Mesenchymal stem cell (in vitro differentiated cells and primary cell): ENCODE results near the gene UBAC2.

ENCODE experiments used
- DNase-seq: peaks from one replicate; pipeline ENCODE4 v3.0.0-alpha.2; 2013
- H2AFZ ChIP-seq: one replicate; pipeline ENCODE4 v1.6.1; 2013; ENCODE audit warnings: low read depth, mild to moderate bottlenecking, control low read depth, inconsistent platforms, low read length, moderate library complexity
- H2AK5ac ChIP-seq: 2 replicates; pipeline ENCODE4 v1.6.1; 2013; ENCODE audit warnings: low read length, moderate library complexity, mild to moderate bottlenecking, inconsistent platforms; ENCODE audit not compliant: severe bottlenecking
- H2BK120ac ChIP-seq: one replicate; pipeline ENCODE4 v1.6.1; 2013; ENCODE audit warnings: low read depth, mild to moderate bottlenecking, inconsistent platforms, low read length, moderate library complexity
- H2BK12ac ChIP-seq, 2 experiments: one replicate each; pipeline ENCODE4 v1.6.1; 2013; ENCODE audit warnings: inconsistent platforms in 2 of 2, low read length in 2 of 2, mild to moderate bottlenecking in 2 of 2, moderate library complexity in 2 of 2, control low read depth in 1 of 2
- H2BK15ac ChIP-seq: one replicate; pipeline ENCODE4 v1.6.1; 2013; ENCODE audit warnings: mild to moderate bottlenecking, low read depth, inconsistent platforms; ENCODE audit not compliant: poor library complexity, severe bottlenecking
- H2BK5ac ChIP-seq: 2 replicates; pipeline ENCODE4 v1.6.1; 2013; ENCODE audit warnings: low read depth, mild to moderate bottlenecking, low read length, control low read depth, inconsistent platforms; ENCODE audit not compliant: poor library complexity, severe bottlenecking
- H3K14ac ChIP-seq, 2 experiments: one replicate each; pipeline ENCODE4 v1.6.1; 2013; ENCODE audit warnings: inconsistent platforms in 2 of 2, low read length in 2 of 2, control low read depth in 1 of 2, mild to moderate bottlenecking in 1 of 2, moderate library complexity in 1 of 2
- H3K18ac ChIP-seq, 2 experiments: one replicate each; pipeline ENCODE4 v1.6.1; 2013; ENCODE audit warnings: inconsistent platforms in 2 of 2, low read length in 2 of 2, control low read depth in 1 of 2, low read depth in 1 of 2, mild to moderate bottlenecking in 1 of 2
- H3K23ac ChIP-seq, 2 experiments: one replicate each; pipeline ENCODE4 v1.6.1; 2013; ENCODE audit warnings: inconsistent platforms in 2 of 2, low read length in 2 of 2, mild to moderate bottlenecking in 2 of 2, moderate library complexity in 2 of 2, control low read depth in 1 of 2
- H3K27ac ChIP-seq: 2 replicates; pipeline ENCODE4 v1.5.1; 2013; ENCODE audit warnings: mild to moderate bottlenecking, moderate library complexity, low read length, control low read depth, inconsistent platforms; ENCODE audit not compliant: poor library complexity, severe bottlenecking
- H3K27me3 ChIP-seq, 2 experiments: 2 replicates each; pipeline versions ENCODE4 v1.6.1 to v1.7.0; 2013; ENCODE audit warnings: low read length in 2 of 2, mild to moderate bottlenecking in 2 of 2, moderate library complexity in 2 of 2, control low read depth in 1 of 2, inconsistent platforms in 1 of 2; ENCODE audit not compliant: control insufficient read depth in 1 of 2, insufficient read depth in 1 of 2
- H3K36me3 ChIP-seq, 2 experiments: 2 replicates each; pipeline versions ENCODE4 v1.6.1 to v1.7.0; 2013; ENCODE audit warnings: low read length in 2 of 2, control low read depth in 1 of 2, inconsistent platforms in 1 of 2, low read depth in 1 of 2, mild to moderate bottlenecking in 1 of 2; ENCODE audit not compliant: insufficient read depth in 2 of 2, control insufficient read depth in 1 of 2
- H3K4ac ChIP-seq, 2 experiments: one replicate each; pipeline ENCODE4 v1.6.1; 2013; ENCODE audit warnings: inconsistent platforms in 2 of 2, low read length in 2 of 2, mild to moderate bottlenecking in 2 of 2, moderate library complexity in 2 of 2, control low read depth in 1 of 2, low read depth in 1 of 2
- H3K4me1 ChIP-seq: 2 replicates; pipeline ENCODE4 v1.6.1; 2013; ENCODE audit warnings: low read depth, low read length, control low read depth; ENCODE audit not compliant: control insufficient read depth, insufficient read depth
- H3K4me2 ChIP-seq: 2 replicates; pipeline ENCODE4 v1.6.1; 2013; ENCODE audit warnings: low read length, mild to moderate bottlenecking, inconsistent platforms; ENCODE audit not compliant: poor library complexity, severe bottlenecking
- H3K4me3 ChIP-seq, 2 experiments: 2 replicates each; pipeline versions ENCODE4 v1.5.1 to v1.7.0; 2013; ENCODE audit warnings: low read length in 2 of 2, mild to moderate bottlenecking in 2 of 2, control low read depth in 1 of 2, low read depth in 1 of 2; ENCODE audit not compliant: insufficient read depth in 1 of 2
- H3K79me1 ChIP-seq: replicated peaks from 2 replicates; pipeline ENCODE4 v1.6.1; 2013; ENCODE audit warnings: mild to moderate bottlenecking, control low read depth, low read length, inconsistent platforms; ENCODE audit not compliant: poor library complexity, severe bottlenecking
- H3K9ac ChIP-seq: 2 replicates; pipeline ENCODE4 v1.7.0; 2013; ENCODE audit warnings: mild to moderate bottlenecking, low read length, moderate library complexity
- H3K9me3 ChIP-seq: 2 replicates; pipeline ENCODE4 v1.7.0; 2013; ENCODE audit warnings: mild to moderate bottlenecking, low read length; ENCODE audit not compliant: control insufficient read depth
- H4K8ac ChIP-seq: one replicate; pipeline ENCODE4 v1.6.1; 2013; ENCODE audit warnings: inconsistent platforms, mild to moderate bottlenecking, low read length, moderate library complexity
- H4K91ac ChIP-seq: one replicate; pipeline ENCODE4 v1.6.1; 2013; ENCODE audit warnings: mild to moderate bottlenecking, low read length, inconsistent platforms
- WGBS: methylation state at CpG from one replicate; pipeline ENCODE4 v1.1.7; 2013; ENCODE audit warnings: mixed read lengths; 5-methylcytosine and 5-hydroxymethylcytosine counted together

The UBAC2 gene

GRCh38 chr13:99347335-99347878 lies 146.8 kb downstream of the UBAC2 start:
- WGBS, result 98% methylated on average over 6 of the region's 6 CpGs
- H2AK5ac ChIP-seq, result no peak overlapping the region
- peaks cover 23% of the 10 kb centered on the region for H3K79me1 ChIP-seq

GRCh38 chr13:99347911-99348451 lies 147.3 kb downstream of the UBAC2 start:
- H2AK5ac ChIP-seq, result no peak overlapping the region
- H2AFZ ChIP-seq, result no peak overlapping the region
- H2BK15ac ChIP-seq, result no peak overlapping the region
- no peaks in the 10 kb centered on the region for H3K4me1 ChIP-seq
- no peak overlapping the region for H2BK5ac ChIP-seq
- no peaks in the 10 kb centered on the region for H3K9me3 ChIP-seq
- peaks cover 31 to 61% of the 10 kb centered on the region in 2 experiments for H3K36me3 ChIP-seq
- no peak overlapping the region for H3K4me3 ChIP-seq
- no peak overlapping the region for H3K4ac ChIP-seq
- no peak overlapping the region for H3K4me2 ChIP-seq
- no peak overlapping the region for H4K91ac ChIP-seq
- H3K23ac ChIP-seq, result no peak overlapping the region
- no peak overlapping the region for H3K14ac ChIP-seq
- H2BK120ac ChIP-seq, result no peak overlapping the region
- H3K27ac ChIP-seq, result no peak overlapping the region
- H3K79me1 ChIP-seq, result peaks cover 23% of the 10 kb centered on the region
- H3K27me3 ChIP-seq, result no peaks in the 10 kb centered on the region
- DNase-seq, result no peak
- H3K9ac ChIP-seq, result no peak overlapping the region
- WGBS, result 94% methylated on average over 8 of the region's 8 CpGs
- H2BK12ac ChIP-seq, result no peak overlapping the region
- H3K18ac ChIP-seq, result no peak overlapping the region
- H4K8ac ChIP-seq, result no peak overlapping the region

More at GRCh38 chr13:99347335-99347878, 146.8 kb downstream of the UBAC2 start:
- no peak overlapping the region for H3K4me2 ChIP-seq
- H2BK15ac ChIP-seq, result no peak overlapping the region
- no peak overlapping the region for H2BK5ac ChIP-seq
- no peak overlapping the region for H2AFZ ChIP-seq
- H4K91ac ChIP-seq, result no peak overlapping the region
- H3K4me1 ChIP-seq, result no peaks in the 10 kb centered on the region
- H3K36me3 ChIP-seq, result peaks cover 37 to 65% of the 10 kb centered on the region in 2 experiments
- no peak overlapping the region for H3K4ac ChIP-seq
- H3K9ac ChIP-seq, result no peak overlapping the region
- H3K9me3 ChIP-seq, result no peaks in the 10 kb centered on the region
- H2BK120ac ChIP-seq, result no peak overlapping the region
- H3K4me3 ChIP-seq, result no peak overlapping the region
- no peak overlapping the region for H4K8ac ChIP-seq
- H3K23ac ChIP-seq, result no peak overlapping the region
- H3K18ac ChIP-seq, result no peak overlapping the region
- no peak overlapping the region for H2BK12ac ChIP-seq
- DNase-seq, result no peak
- H3K27ac ChIP-seq, result no peak overlapping the region
- H3K14ac ChIP-seq, result no peak overlapping the region
- no peaks in the 10 kb centered on the region for H3K27me3 ChIP-seq

- Histone ChIP-seq H3K18ac (no peak overlapping the region), H3K14ac (no peak overlapping the region), H3K79me1 (peaks cover 29% of the 10 kb centered on the region), H3K27me3 (no peaks in the 10 kb centered on the region), H3K36me3 (peaks cover 32 to 42% of the 10 kb centered on the region in 2 experiments), H3K9me3 (no peaks in the 10 kb centered on the region), H3K27ac (no peak overlapping the region), H3K4me3 (no peak overlapping the region), H2BK120ac (no peak overlapping the region), H3K23ac (no peak overlapping the region), H3K9ac (no peak overlapping the region), H4K8ac (no peak overlapping the region), H2AFZ (no peak overlapping the region), H4K91ac (no peak overlapping the region), H2BK12ac (no peak overlapping the region), H2BK15ac (no peak overlapping the region), H2AK5ac (no peak overlapping the region), H3K4ac (no peak overlapping the region), H3K4me2 (no peak overlapping the region), H2BK5ac (no peak overlapping the region), H3K4me1 (peaks cover 5% of the 10 kb centered on the region)
- WGBS, result 95% methylated on average over 2 of the region's 2 CpGs
- DNase-seq, result no peak
Measured at GRCh38 chr13:99350191-99350590, 149.5 kb downstream of the UBAC2 start.

GRCh38 chr13:99351772-99352171 lies 151.1 kb downstream of the UBAC2 start:
- peaks cover 23% of the 10 kb centered on the region for H3K79me1 ChIP-seq
- no peak for DNase-seq
- no peak overlapping the region for H3K4ac ChIP-seq
- no peak overlapping the region for H2BK12ac ChIP-seq
- no peak overlapping the region for H3K27ac ChIP-seq
- H3K36me3 ChIP-seq, result peaks cover 29 to 37% of the 10 kb centered on the region in 2 experiments
- WGBS, result 82% methylated on average over 4 of the region's 4 CpGs
- no peak overlapping the region for H2BK5ac ChIP-seq
- no peak overlapping the region for H2BK120ac ChIP-seq
- H3K4me3 ChIP-seq, result no peak overlapping the region
- H2BK15ac ChIP-seq, result no peak overlapping the region
- H3K4me2 ChIP-seq, result no peak overlapping the region
- H3K23ac ChIP-seq, result no peak overlapping the region
- H3K14ac ChIP-seq, result no peak overlapping the region
- H3K27me3 ChIP-seq, result no peaks in the 10 kb centered on the region
- no peaks in the 10 kb centered on the region for H3K9me3 ChIP-seq
- H3K4me1 ChIP-seq, result peaks cover 16% of the 10 kb centered on the region
- H3K18ac ChIP-seq, result no peak overlapping the region
- no peak overlapping the region for H4K8ac ChIP-seq
- no peak overlapping the region for H2AK5ac ChIP-seq
- no peak overlapping the region for H4K91ac ChIP-seq
- H3K9ac ChIP-seq, result no peak overlapping the region
- H2AFZ ChIP-seq, result no peak overlapping the region
